Measurements from ENCODE around the gene STK39.

STK39 gene

DNA sequence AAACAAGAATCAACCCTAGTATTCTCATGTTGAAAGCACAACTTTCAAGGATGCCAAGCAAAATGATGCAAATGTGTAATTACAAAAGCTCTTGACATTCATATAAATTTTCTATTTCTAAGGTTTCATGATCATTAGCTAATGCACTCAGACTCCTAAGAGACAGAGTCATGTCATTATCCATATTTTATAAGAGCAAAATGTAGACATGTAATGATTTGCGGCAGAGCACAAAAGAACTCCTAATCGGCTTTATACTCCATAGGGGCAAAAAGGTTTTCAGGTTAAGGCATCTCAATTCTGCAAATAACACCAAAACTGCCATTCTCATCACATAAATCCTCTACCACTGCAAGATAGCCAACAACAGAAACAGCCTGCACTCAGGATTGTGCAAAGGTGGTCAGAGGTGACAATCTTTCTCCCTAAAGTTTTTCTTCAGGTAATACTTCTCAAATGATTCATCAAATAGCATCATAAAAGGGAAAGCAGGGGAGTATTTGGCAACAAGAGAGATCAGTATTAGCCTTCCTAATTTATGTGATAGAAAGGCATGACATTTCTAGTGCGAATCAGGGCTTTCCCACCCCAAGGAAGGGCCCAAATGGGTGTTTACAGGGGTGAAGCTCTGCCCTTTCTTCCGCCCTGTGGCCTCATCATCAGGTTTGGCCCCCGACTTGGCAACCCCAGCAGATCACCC is 64.7 kb downstream of the STK39 start:
- DNase-seq = no peak

- DNase-seq = no peak
Measured at GRCh38 chr2:168181825-168182224, 65.6 kb downstream of the STK39 start.

DNA sequence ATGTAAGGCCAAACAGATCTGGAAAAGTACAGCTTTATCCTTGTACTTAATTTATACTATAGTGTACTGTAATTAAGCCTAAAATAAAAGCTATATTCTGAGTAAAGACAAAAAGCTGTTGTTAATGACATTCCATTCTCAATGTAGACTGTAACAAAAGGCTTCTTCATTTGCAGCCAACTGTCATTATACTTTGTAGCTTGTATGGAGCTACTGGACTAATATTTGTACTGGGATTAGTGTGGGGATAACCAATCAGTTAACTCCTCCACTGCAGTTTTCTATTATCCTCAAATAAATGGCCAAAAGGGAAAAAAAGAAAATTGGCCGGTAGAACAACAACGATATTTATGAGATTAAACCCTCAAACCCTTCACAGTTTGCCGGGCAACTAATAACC is 66.5 kb downstream of the STK39 start:
- no peak for DNase-seq

DNA sequence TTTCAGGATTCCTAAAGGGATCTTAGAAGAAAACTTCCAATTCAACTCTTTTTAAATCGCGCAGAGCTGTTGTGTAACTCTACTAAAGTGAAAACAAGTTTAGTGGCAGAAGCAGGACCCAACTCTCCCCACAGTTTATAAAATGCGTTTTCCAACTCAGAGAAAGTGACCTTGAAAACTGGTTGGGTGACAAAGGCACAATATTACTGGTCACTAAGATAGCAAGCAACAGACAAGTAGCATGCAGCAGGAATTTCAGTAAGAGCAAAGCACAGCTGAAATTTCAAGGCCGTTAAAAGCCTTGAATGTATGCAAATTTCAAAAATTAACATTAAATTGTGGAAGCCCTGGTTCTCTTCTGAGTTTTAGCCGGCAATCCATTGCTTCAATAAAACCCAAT is 66.9 kb downstream of the STK39 start:
- DNase-seq = no peak

- no peak for DNase-seq
Measured at GRCh38 chr2:168179592-168179991, 67.8 kb downstream of the STK39 start.

- DNase-seq = no peak
Measured at GRCh38 chr2:168178520-168179324, 68.7 kb downstream of the STK39 start.

DNA sequence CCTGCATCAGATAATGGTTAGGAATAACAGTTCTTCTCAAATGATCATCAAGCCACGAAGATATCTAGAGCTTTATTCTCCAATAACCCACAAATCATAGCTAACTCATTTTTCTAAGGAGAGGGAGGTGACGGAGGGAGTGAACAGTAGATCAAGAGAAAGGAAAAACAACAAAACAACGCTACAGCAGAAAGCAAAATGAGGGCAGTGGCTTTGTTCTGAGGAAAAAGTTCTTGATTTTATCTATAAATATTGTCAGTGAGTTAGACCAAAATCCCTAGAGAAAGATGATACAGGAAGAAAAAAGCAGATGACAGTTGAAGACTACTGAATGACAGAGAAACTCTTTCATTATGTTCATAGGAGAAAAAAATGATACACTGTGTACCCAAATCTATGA is 71.0 kb downstream of the STK39 start:
- no peak for DNase-seq

DNA sequence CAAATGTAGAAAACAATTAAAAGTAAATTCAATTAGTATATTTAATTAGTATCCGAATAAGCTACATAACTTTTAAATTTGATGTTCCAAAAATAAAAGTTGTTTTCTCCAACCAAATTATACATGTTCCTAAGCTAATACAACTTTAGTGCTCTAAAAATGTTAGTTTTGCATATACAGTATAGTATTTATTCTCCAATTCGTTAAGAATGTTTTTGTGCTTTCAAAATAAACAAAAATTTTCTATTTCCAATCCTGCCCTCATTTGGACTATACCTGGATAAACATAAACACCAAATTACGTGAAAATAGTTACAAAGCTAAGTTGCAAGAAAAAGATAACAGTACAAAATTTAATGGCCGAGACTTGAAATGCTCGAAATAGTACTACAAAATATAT is 71.9 kb downstream of the STK39 start:
- DNase-seq = no peak

DNA sequence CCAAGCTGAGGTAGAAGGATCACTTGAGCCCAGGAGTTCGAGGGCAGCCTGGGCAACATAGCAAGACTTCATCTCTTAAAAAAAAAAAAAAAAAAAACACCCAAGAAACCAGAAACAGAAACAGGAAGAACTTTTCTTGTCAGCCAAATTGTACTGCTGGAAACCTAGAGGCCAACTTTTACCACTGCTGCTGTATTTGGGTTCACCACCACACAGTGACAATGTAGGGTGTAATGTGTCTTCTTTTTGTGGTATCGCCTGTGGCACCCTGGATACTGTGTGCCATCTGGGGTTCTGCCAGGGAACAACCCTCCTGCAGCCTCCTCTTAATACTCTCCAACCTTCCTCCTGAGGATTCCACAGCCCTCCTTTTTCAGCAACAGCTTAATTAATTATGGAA is 72.6 kb downstream of the STK39 start:
- no peak for DNase-seq

GRCh38 chr2:168172071-168172470 is 75.3 kb downstream of the STK39 start:
- DNase-seq = no peak

DNA sequence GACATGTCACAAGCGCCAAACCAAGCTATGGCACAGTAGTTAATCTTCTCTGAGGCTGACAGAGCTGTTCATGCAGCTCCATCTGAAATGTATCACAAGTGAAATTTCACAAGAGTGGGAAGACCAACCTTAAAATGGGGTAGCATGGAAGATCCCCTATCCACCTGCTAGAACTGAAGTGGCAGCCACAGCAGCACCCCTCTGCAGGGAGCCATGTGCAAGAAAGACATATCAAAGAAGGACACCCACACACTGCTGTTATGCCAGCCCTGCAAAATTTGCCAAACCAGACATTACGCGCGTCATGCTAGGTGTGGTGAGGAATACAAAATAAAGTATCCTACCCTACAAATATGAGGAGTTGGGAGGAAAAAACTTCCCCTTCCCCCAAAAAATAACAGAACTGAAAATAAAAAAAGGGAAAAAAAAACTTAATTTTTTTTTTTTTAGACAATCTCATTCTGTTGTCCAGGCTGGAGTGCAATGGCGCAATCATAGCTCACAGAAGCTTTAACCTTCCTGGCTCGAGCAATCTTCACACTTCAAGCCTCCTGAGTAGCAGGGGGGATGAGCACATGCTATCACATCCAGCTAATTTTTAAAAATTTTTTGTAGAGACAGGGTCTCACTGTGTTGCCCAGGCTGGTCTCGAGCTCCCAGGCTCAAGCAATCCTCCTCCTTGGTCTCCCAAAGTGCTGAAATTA is 76.2 kb downstream of the STK39 start:
- DNase-seq = no peak

GRCh38 chr2:168169097-168169745 is 78.2 kb downstream of the STK39 start:
- no peak for DNase-seq

DNA sequence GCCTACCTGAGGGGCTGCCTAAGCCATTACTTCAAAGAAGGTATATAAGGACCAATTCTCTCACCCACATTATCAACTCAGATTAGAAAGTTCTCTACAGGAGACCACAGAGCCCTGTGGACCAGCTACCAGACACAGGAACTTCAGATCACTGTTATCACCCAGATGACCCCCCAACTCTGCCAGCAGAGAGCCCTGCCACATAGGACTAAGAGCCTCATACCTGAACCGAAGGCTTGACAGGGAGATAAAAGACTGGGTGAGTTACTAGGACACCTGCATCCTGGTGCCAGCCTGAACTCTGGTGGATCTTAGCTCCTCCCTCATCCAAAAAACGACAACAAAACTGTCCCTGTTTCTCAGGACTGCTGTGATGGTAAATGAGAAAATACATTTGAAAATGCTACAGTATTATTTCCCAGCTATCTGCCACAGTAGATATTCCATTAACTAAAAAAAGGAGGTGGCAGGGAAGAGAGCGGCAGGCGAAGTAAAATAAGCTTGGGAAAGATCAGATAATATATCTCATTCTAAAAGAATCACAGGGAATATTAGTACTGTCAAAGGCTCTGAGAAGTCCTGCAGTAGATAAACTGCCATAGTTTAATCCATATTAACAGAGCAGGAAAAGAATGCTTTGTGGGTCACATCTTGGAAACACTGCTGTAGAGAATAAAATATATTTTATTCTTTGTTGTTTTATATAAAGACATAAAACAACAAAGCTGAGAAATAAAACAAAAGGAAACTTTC is 79.7 kb downstream of the STK39 start:
- no peak for DNase-seq

DNA sequence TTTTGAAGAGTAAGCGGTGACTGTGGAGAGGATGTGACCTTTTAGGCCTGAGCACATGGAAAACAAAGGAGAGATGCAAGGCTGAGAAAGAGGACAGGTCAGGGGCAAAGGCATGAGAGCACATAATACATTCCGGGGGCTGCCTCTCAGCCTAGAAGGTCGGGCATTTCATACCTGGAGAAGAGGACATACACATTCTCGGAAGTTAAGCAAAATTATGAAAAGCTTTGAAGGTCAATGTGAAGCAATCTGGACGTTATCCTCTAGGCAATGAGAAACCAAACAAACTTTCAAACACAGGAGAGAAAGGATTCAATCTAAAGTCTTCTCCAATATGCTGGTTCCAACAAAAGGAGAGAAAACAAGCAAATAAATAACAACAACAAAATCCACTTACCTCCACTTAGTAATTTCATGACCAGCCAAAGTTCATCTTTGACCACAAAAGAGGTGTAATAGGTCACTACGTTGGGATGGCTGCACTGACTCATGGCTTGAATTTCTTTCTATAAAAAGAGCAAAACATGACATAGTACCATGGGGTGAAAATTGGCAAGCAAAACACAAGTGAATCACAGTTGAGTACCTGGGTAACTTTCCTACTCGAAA is 80.4 kb downstream of the STK39 start:
- DNase-seq = no peak

- DNase-seq = no peak
Measured at GRCh38 chr2:168165985-168166901, 81.2 kb downstream of the STK39 start.

- no peak for DNase-seq
Measured at GRCh38 chr2:168165397-168165796, 82.0 kb downstream of the STK39 start.

DNA sequence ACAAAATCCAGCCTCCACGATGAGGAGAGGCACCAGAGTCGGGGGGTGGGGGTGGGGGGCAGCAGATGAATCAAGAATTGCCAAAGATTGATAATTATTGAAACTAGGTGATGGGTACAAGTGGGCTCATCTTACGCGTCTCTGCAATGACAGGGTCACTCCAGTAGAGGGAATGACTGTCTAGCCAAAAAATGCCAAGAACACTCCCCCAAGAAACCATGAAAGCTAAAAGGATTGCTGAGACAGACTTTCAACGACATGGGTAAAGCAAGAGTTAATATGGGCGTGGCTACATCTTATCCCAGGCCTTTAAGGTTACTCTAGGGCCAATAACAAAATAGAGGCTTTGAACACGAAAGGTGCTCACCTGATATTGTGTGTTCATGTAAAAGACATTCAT is 86.5 kb downstream of the STK39 start:
- DNase-seq = peak in 1 of 2 experiments; percentile 22

DNA sequence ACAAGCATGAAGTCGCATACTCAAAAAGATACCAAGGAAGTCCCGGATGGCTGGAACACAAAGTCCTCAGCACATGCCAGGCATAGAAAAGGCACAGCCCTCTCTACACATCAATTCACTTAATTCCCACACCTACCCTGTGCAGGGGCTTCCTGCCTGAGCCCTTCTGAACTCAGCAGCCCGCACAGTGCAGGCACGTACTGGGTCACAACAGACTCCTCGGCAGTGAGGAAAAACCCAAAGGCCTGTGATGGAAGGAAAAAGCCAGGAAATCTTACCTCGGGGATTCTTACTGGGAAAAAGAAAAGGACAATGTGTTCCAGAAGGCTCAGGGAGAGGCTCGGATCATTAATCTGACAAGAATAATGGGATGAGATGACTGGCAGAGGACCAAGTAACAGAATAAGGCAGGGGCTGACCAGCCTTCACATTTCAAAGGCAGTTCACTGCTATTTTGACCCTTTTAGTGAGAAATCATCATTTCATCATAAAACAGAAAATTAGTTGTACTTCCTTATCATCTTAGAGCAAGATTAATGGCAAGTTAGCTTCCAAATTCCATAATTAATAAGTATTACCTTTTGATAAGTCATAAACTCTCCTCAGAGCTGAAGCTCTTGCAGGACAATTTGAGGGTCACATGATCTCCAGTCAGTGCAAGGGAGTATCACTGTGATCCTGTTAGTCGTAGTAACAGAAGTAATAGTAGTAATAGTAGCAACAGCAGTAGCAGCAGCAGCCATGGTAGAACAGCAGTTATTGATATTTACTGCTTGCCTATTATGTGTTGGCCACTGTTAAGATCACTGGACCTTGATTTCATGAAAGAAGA is 87.4 kb downstream of the STK39 start:
- no peak for DNase-seq

DNA sequence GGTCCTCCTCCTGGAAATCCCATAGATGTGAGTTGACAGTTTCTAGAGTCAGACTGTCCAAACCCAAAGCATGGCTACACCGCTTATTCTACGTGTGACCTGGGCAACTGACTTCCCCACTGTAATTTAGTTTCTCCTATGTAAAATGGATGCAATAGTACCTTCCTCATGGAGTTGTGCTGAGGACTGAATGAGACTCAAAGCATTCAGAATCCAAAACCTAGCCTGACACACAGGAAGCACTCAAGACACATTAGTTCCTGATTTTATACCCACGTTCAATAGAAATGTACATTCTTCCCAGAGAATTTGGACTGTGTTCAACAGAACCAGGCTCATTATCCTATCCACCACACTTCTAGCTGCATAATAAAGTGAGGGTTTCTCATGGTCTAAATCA is 88.8 kb downstream of the STK39 start:
- no peak for DNase-seq

GRCh38 chr2:168157926-168158325 is 89.5 kb downstream of the STK39 start:
- no peak for DNase-seq

Data from SW 1271 (cell line).